Colonic mucosa (tissue), 4 donors: ENCODE data around the gene FAXC. TPM values are rescaled to one million over a fixed set of nuclear protein-coding genes. Genes with fewer than 3 reads are reported as not detected.

Experiments used
- DNase-seq: peaks from one replicate; pipeline ENCODE4 v3.0.0-alpha.2; 2020
- H3K27ac ChIP-seq: fragments of 200-600 bp; one replicate; pipeline ENCODE4 v1.8.0; 2021
- H3K27me3 ChIP-seq: fragments of 200-600 bp; one replicate; pipeline ENCODE4 v1.8.0; 2021
- H3K36me3 ChIP-seq: fragments of 200-600 bp; one replicate; pipeline ENCODE4 v1.8.0; 2021
- H3K4me1 ChIP-seq: fragments of 200-600 bp; one replicate; pipeline ENCODE4 v1.8.0; 2021; ENCODE audit warnings: mild to moderate bottlenecking
- H3K4me3 ChIP-seq: fragments of 200-600 bp; one replicate; pipeline ENCODE4 v1.8.0; 2021
- H3K9ac ChIP-seq, 2 donors: one replicate each; pipeline ENCODE4 v1.7.0; 2013; ENCODE audit warnings: control low read depth in 2 of 2, low read depth in 2 of 2, low read length in 2 of 2
- H3K9me3 ChIP-seq: fragments of 200-600 bp; one replicate; pipeline ENCODE4 v1.8.0; 2021
- CTCF ChIP-seq: fragments of 200-600 bp; IDR thresholded peaks from one replicate; pipeline ENCODE4 v1.8.0; 2022; ENCODE audit warnings: antibody characterized with exemption, mild to moderate bottlenecking
- intact Hi-C: fragments of 100-400 bp; cut with DNase I; formaldehyde crosslinking; loops from one replicate; pipeline ENCODE4 v1.14.1; 2022
- total RNA-seq, 2 donors: library from RNA; stranded (reverse); fragmentation: NEBNext Ultra II Directional in 1 of 2; extraction: Animal tissue kit (Norgen Biotek cat#: 25700) in 1 of 2; gene quantifications; one replicate each; pipeline ENCODE4 v1.2.1, GENCODE V29; 2021
- donor health status: healthy.
- donor health status: DM: no; HTN: no; CAD: no.
- donor health status: DM: no; HTN: no; CAD: no.

The FAXC gene
- 1 to 10 TPM in 1 of 2 donors, under 1 TPM in 1; 0.44 to 4.9 TPM for total RNA-seq

GRCh38 chr6:99349171-99350141, at the start of gene FAXC:
Gene FAXC (minus strand): TSS chr6:99349674. CDS start chr6:99349372, 302 bp downstream.
- Histone ChIP-seq H3K27me3 (peaks cover 7% of the 10 kb centered on the region), H3K9ac (peak within 1 kb of the TSS in 1 of 2 donors; percentile 43), H3K4me3 (peak within 1 kb of the TSS; percentile 71), H3K27ac (peak within 1 kb of the TSS; percentile 33), H3K9me3 (no peaks in the 10 kb centered on the region), H3K4me1 (peaks cover 4% of the 10 kb centered on the region), H3K36me3 (no peaks in the 10 kb centered on the region)
- TF ChIP-seq CTCF: peak; percentile 16
- intact Hi-C loops: no loop called here
- DNase-seq: peak; percentile 47

GRCh38 chr6:99397287-99397686, 47.8 kb upstream of the FAXC start:
- Histone ChIP-seq H3K9ac (no peak overlapping the region), H3K4me1 (no peaks in the 10 kb centered on the region), H3K4me3 (no peak overlapping the region), H3K36me3 (no peaks in the 10 kb centered on the region), H3K27me3 (no peaks in the 10 kb centered on the region), H3K27ac (no peak overlapping the region), H3K9me3 (no peaks in the 10 kb centered on the region)
- DNase-seq: no peak
- intact Hi-C loops: no loop called here
- no peak for TF ChIP-seq CTCF

GRCh38 chr6:99393698-99394531, 44.4 kb upstream of the FAXC start, which contains the start of gene COQ3:
Gene COQ3 (minus strand): TSS chr6:99394195. CDS start chr6:99394179, 16 bp downstream.
- Histone ChIP-seq H3K9me3 (no peaks in the 10 kb centered on the region), H3K9ac (peak within 1 kb of the TSS; percentile 74 to 85), H3K4me1 (no peaks in the 10 kb centered on the region), H3K4me3 (peak within 1 kb of the TSS; percentile 80), H3K36me3 (no peaks in the 10 kb centered on the region), H3K27ac (peak within 1 kb of the TSS; percentile 48), H3K27me3 (no peaks in the 10 kb centered on the region)
- no peak for TF ChIP-seq CTCF
- intact Hi-C loops: no loop called here
- DNase-seq: peak; percentile 79

GRCh38 chr6:99393366-99393697, 43.9 kb upstream of the FAXC start:
- Histone ChIP-seq H3K36me3 (no peaks in the 10 kb centered on the region), H3K9ac (peak overlapping the region; percentile 74 to 85), H3K9me3 (no peaks in the 10 kb centered on the region), H3K27me3 (no peaks in the 10 kb centered on the region), H3K4me1 (no peaks in the 10 kb centered on the region), H3K27ac (peak overlapping the region; percentile 48), H3K4me3 (peak overlapping the region; percentile 80)
- DNase-seq: no peak
- intact Hi-C loops: no loop called here
- no peak for TF ChIP-seq CTCF

GRCh38 chr6:99390896-99391295, 41.4 kb upstream of the FAXC start:
- intact Hi-C loops: no loop called here
- Histone ChIP-seq H3K27ac (no peak overlapping the region), H3K4me1 (no peaks in the 10 kb centered on the region), H3K9ac (no peak overlapping the region), H3K4me3 (no peak overlapping the region), H3K27me3 (no peaks in the 10 kb centered on the region), H3K36me3 (no peaks in the 10 kb centered on the region), H3K9me3 (no peaks in the 10 kb centered on the region)
- no peak for TF ChIP-seq CTCF
- DNase-seq: no peak
